ENCODE results near the gene ZNF514. TPM values are rescaled to one million over a fixed set of nuclear protein-coding genes. Genes with fewer than 3 reads are reported as not detected.

ZNF514 gene
- total and polyA plus RNA-seq, 4 donors = 5.0 to 38.4 (median 12.9) TPM

GRCh38 chr2:95158441-95158840 is 1.2 kb downstream of the ZNF514 start:
- TF ChIP-seq CTCF (IDR thresholded peaks at IDR 0.05; ENCODE audit: control extremely low read depth, extremely low read depth) = no peak
- Histone ChIP-seq H3K4me1 (ENCODE audit: control insufficient read depth in 5 of 5, insufficient read depth in 5 of 5, low read length in 5 of 5) (peaks cover 0 to 15% (median 0%) of the 10 kb centered on the region in 5 donors), H3K27me3 (ENCODE audit: control insufficient read depth in 3 of 3, insufficient read depth in 3 of 3, low read length in 2 of 3) (no peaks in the 10 kb centered on the region), H3K4me3 (no peak overlapping the region), H3K9me3 (ENCODE audit: control insufficient read depth in 4 of 4, insufficient read depth in 3 of 4, low read length in 3 of 4) (peaks cover 0 to 12% (median 9%) of the 10 kb centered on the region in 4 donors), H3K27ac (ENCODE audit: low read depth in 1 of 2, low read length in 1 of 2) (no peak overlapping the region), H3K36me3 (ENCODE audit: control insufficient read depth in 4 of 4, insufficient read depth in 4 of 4, low read length in 4 of 4) (peaks cover 8 to 37% (median 22%) of the 10 kb centered on the region in 4 donors), H3K9ac (ENCODE audit: insufficient read depth in 1 of 2, low read length in 2 of 2) (peak overlapping the region; percentile 45 to 63)
- DNase-seq = peak in 1 of 3 donors; percentile 11
- 56 to 71% methylated on average over 10 of the region's 10 CpGs for WGBS, 2 donors
- no peak for ATAC-seq (ENCODE audit: insufficient read depth, low FRiP score)

GRCh38 chr2:95149397-95149984 is 10.2 kb downstream of the ZNF514 start:
- no peak for TF ChIP-seq CTCF (IDR thresholded peaks at IDR 0.05; ENCODE audit: control extremely low read depth, extremely low read depth)
- Histone ChIP-seq H3K4me3 (no peak overlapping the region), H3K4me1 (ENCODE audit: control insufficient read depth in 5 of 5, insufficient read depth in 5 of 5, low read length in 5 of 5) (no peaks in the 10 kb centered on the region), H3K9me3 (ENCODE audit: control insufficient read depth in 4 of 4, insufficient read depth in 3 of 4, low read length in 3 of 4) (peaks cover 39 to 70% (median 44%) of the 10 kb centered on the region in 4 donors), H3K9ac (ENCODE audit: insufficient read depth in 1 of 2, low read length in 2 of 2) (no peak overlapping the region), H3K36me3 (ENCODE audit: control insufficient read depth in 4 of 4, insufficient read depth in 4 of 4, low read length in 4 of 4) (peaks cover 24 to 84% (median 65%) of the 10 kb centered on the region in 4 donors), H3K27me3 (ENCODE audit: control insufficient read depth in 3 of 3, insufficient read depth in 3 of 3, low read length in 2 of 3) (no peaks in the 10 kb centered on the region), H3K27ac (ENCODE audit: low read depth in 1 of 2, low read length in 1 of 2) (no peak overlapping the region)
- WGBS, 2 donors = 96 to 97% methylated on average over 6 of the region's 6 CpGs
- no peak for ATAC-seq (ENCODE audit: insufficient read depth, low FRiP score)
- no peak for DNase-seq

GRCh38 chr2:95143838-95144237 is 15.8 kb downstream of the ZNF514 start:
- DNase-seq = no peak
- H3K9me3 ChIP-seq (ENCODE audit: control insufficient read depth in 4 of 4, insufficient read depth in 3 of 4, low read length in 3 of 4) = peaks cover 13 to 56% (median 25%) of the 10 kb centered on the region in 4 donors
- WGBS, 2 donors = 93 to 96% methylated on average over 2 of the region's 2 CpGs
- TF ChIP-seq CTCF (IDR thresholded peaks at IDR 0.05; ENCODE audit: control extremely low read depth, extremely low read depth) = no peak
- H3K27me3 ChIP-seq (ENCODE audit: control insufficient read depth in 3 of 3, insufficient read depth in 3 of 3, low read length in 2 of 3) = no peaks in the 10 kb centered on the region
- ATAC-seq (ENCODE audit: insufficient read depth, low FRiP score) = no peak
- no peak overlapping the region for H3K27ac ChIP-seq (ENCODE audit: low read depth in 1 of 2, low read length in 1 of 2)
- no peak overlapping the region for H3K4me3 ChIP-seq
- H3K36me3 ChIP-seq (ENCODE audit: control insufficient read depth in 4 of 4, insufficient read depth in 4 of 4, low read length in 4 of 4) = peaks cover 3 to 44% (median 16%) of the 10 kb centered on the region in 4 donors
- H3K9ac ChIP-seq (ENCODE audit: insufficient read depth in 1 of 2, low read length in 2 of 2) = no peak overlapping the region
- H3K4me1 ChIP-seq (ENCODE audit: control insufficient read depth in 5 of 5, insufficient read depth in 5 of 5, low read length in 5 of 5) = no peaks in the 10 kb centered on the region

- WGBS, 2 donors = 70 to 83% methylated on average over 1 of the region's 1 CpG
- DNase-seq (no peak), ATAC-seq (ENCODE audit: insufficient read depth, low FRiP score) (no peak)
- Histone ChIP-seq H3K9me3 (ENCODE audit: control insufficient read depth in 4 of 4, insufficient read depth in 3 of 4, low read length in 3 of 4) (peaks cover 4 to 36% (median 7%) of the 10 kb centered on the region in 4 donors), H3K4me1 (ENCODE audit: control insufficient read depth in 5 of 5, insufficient read depth in 5 of 5, low read length in 5 of 5) (no peaks in the 10 kb centered on the region), H3K36me3 (ENCODE audit: control insufficient read depth in 4 of 4, insufficient read depth in 4 of 4, low read length in 4 of 4) (peaks cover 0 to 23% (median 4%) of the 10 kb centered on the region in 4 donors), H3K27me3 (ENCODE audit: control insufficient read depth in 3 of 3, insufficient read depth in 3 of 3, low read length in 2 of 3) (no peaks in the 10 kb centered on the region), H3K27ac (ENCODE audit: low read depth in 1 of 2, low read length in 1 of 2) (no peak overlapping the region), H3K9ac (ENCODE audit: insufficient read depth in 1 of 2, low read length in 2 of 2) (no peak overlapping the region), H3K4me3 (no peak overlapping the region)
- no peak for TF ChIP-seq CTCF (IDR thresholded peaks at IDR 0.05; ENCODE audit: control extremely low read depth, extremely low read depth)
These were observed 20.9 kb downstream of the ZNF514 start for GRCh38 chr2:95138702-95139101.

All from lung (tissue), 12 donors.